Uterus (tissue), 2 donors: ENCODE measurements around the gene ANOS1.
A peak's percentile ranks its signal among the peaks of the same experiment; 100 is the strongest.

Experiments
- POLR2A ChIP-seq, 2 donors: fragments of 450-650 bp; IDR thresholded peaks; one replicate each; pipeline ENCODE4 v1.6.1; 2016; ENCODE audit warnings: antibody characterized with exemption in 2 of 2, mild to moderate bottlenecking in 1 of 2, moderate library complexity in 1 of 2
- TF ChIP-seq, protein P1 (sequence below), 4 experiments: fragments of 200-600 bp in 2 of 4; fragments of 450-650 bp in 2 of 4; sonication (generic) in 2 of 4; IDR thresholded peaks; one replicate each; pipeline ENCODE4 v1.5.1; 2016 to 2019; ENCODE audit warnings: antibody characterized with exemption in 4 of 4, mild to moderate bottlenecking in 2 of 4, moderate library complexity in 1 of 4

DNA sequence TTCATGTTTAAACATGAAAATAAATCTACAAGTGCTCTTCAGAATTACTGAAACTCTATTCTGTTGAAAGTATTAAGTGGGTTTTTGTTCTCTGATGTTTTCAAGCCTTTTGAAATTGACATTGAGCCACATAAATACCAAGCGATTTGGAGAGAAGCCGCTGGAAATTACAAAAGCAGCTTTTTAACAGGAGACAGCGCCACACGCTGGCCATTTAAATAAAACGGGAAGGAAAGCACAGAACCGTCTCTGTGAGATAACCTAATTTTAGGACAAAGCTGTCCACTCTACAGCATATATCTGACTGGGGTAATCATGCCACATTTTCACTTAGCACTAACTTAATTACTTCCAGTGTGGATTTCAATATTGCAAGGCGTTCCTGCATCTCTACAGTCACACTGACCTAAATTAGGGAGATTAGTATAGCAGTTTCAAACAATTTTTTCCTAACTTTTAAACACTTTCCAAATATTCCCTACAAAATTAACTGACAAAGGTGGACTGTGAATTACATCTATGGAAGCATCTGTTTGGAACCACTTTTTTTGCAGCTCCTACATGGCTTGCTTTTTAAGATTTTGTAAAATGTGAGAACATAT lies 6.8 kb upstream of the ANOS1 start:
- TF ChIP-seq, protein P1, sequence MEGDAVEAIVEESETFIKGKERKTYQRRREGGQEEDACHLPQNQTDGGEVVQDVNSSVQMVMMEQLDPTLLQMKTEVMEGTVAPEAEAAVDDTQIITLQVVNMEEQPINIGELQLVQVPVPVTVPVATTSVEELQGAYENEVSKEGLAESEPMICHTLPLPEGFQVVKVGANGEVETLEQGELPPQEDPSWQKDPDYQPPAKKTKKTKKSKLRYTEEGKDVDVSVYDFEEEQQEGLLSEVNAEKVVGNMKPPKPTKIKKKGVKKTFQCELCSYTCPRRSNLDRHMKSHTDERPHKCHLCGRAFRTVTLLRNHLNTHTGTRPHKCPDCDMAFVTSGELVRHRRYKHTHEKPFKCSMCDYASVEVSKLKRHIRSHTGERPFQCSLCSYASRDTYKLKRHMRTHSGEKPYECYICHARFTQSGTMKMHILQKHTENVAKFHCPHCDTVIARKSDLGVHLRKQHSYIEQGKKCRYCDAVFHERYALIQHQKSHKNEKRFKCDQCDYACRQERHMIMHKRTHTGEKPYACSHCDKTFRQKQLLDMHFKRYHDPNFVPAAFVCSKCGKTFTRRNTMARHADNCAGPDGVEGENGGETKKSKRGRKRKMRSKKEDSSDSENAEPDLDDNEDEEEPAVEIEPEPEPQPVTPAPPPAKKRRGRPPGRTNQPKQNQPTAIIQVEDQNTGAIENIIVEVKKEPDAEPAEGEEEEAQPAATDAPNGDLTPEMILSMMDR (IDR thresholded peaks at IDR 0.05) = peak; percentile 30 to 46 (median 38)
- no peak for TF ChIP-seq POLR2A (IDR thresholded peaks at IDR 0.05)
